ENCODE results near the gene MAP3K15.

The MAP3K15 gene

DNA sequence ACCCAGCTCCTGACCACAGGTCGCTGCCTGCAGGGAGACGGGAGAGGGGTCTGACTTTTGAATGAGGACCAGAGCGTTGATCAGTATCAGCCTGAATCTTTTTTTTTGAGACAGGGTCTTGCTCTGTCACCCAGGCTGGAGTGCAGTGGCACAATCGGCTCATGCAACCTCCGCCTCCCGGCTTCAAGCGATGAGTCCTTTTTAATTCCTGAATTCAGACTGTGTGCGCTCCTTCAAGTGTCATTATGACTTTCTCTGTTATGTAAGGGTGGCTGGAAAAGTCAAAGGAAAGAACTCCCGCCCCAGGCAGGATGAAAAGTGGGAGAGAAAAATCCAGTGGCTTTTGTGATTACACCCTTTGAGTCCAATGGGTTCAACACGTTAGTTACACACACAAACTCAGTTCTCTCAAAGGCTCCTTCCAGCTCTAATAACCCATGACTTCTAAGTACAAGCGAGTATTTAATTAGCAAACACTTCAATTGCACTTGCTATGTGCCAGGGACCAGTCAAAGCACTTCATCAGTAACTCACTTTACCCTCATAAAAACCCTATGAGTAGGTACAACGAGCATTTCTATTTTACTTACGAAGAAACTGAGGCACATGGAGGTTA lies 127.1 kb downstream of the MAP3K15 start:
- DNase-seq: no peak

DNA sequence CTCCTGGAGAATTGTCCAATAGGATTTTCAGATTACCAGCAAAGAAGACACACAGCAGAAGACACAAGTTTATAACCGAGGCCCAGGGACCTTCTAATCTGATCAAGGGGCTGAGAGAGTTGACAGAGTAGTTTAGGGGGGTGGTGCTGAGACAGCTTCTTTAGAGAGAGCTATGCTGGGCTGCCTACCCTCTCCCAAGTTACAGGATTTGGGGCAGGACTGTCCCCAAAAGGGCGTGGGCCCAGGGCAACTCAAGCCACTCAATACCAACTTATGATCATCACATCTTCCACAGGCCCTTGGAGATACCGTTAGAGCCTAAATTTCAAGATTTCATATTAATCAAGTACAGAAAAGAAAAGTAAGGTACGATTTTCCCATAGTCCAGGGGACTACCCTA lies 128.6 kb downstream of the MAP3K15 start:
- no peak for DNase-seq

GRCh38 chrX:19382555-19383145 lies 132.7 kb downstream of the MAP3K15 start:
- DNase-seq: peak; percentile 53

GRCh38 chrX:19381326-19381725 lies 134.0 kb downstream of the MAP3K15 start:
- no peak for DNase-seq

GRCh38 chrX:19377799-19378198 lies 137.5 kb downstream of the MAP3K15 start:
- DNase-seq: no peak

DNA sequence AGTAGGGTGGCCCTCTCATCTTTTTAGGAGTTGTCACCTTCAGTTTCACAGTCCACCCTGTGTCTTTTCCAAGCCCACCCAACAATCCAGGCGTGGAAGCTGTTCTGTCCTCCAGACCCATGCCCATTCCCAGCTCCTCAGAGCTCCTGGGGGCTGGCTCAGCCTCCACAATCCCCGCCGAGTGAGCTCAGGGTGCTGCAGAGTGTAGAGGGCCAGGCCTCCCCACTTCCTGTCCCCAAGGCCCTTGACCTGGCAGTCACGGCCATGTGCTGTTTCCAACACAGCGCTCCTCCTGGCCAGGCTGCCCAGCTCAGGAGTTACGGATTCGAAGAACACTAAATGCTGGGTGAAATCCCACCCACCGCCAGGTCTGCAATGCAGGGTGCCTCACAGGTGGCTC lies 139.8 kb downstream of the MAP3K15 start:
- DNase-seq: no peak

- no peak for DNase-seq
These were observed 141.9 kb downstream of the MAP3K15 start for GRCh38 chrX:19373351-19373891.

GRCh38 chrX:19372547-19373331 lies 142.6 kb downstream of the MAP3K15 start:
- peak; percentile 5 for DNase-seq

DNA sequence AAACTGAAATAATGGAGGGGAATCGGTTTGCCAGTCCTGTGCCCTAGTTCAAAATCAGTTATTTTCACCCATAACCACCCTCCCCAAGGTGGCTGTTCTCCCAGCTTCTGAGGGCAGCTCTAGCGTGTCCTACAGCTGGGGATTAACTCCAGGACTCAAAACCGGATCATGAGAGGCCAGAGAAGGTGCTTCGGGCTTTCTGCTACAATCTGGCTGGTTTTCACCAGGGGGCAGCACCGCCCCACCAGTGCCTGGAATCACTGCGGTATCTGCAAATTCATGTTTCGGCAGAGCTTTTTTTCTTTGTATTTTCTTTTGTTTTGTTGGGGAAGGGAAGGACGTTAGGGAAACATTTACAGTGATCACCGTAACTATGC lies 143.2 kb downstream of the MAP3K15 start:
- peak; percentile 68 for DNase-seq

- no peak for DNase-seq
These were observed 145.2 kb downstream of the MAP3K15 start for GRCh38 chrX:19370061-19370460.

- DNase-seq: no peak
These were observed 146.7 kb downstream of the MAP3K15 start for GRCh38 chrX:19368576-19368975.

DNA sequence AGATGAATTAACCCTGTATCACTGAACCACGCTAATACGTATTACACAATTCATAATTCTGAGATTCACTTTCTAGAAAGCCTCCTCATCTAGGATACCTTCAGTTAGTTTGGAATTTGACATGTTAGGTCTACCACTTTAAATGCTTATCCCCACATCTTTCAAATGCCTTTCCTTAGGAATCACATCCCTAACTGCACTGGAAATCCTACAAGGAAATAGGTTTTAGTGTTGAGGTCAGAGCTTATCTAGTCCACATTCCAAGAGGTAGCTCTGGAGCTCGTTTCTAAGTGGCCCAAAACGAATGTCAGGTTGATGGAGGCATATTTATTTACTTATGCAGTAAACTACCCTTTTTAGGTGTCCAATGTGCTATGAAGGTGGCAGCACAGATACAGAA lies 153.6 kb downstream of the MAP3K15 start:
- DNase-seq: no peak

- DNase-seq: no peak
These were observed 154.4 kb downstream of the MAP3K15 start for GRCh38 chrX:19360903-19361302.

DNA sequence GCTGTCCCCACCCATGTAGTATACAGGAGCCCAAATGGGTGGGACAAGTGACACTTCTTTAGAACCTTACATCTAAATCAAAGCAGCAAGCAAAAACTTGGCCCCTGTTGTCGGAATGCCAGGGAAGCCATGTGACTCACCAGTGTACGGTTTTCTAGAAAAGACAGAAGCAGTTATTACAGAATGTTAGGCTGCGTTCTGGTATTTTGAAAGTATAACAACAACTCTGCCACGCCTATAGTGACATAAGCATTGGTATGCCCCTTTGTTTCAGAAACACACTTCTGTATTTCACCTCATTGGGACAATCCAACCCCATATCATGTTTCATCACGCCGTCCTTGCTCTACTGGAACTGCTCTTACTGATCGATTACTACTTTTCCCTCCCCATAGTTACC lies 156.8 kb downstream of the MAP3K15 start:
- DNase-seq: no peak

GRCh38 chrX:19354625-19355024 lies 160.7 kb downstream of the MAP3K15 start:
- no peak for DNase-seq

GRCh38 chrX:19350941-19351384 lies 164.3 kb downstream of the MAP3K15 start:
- DNase-seq: peak; percentile 7

DNA sequence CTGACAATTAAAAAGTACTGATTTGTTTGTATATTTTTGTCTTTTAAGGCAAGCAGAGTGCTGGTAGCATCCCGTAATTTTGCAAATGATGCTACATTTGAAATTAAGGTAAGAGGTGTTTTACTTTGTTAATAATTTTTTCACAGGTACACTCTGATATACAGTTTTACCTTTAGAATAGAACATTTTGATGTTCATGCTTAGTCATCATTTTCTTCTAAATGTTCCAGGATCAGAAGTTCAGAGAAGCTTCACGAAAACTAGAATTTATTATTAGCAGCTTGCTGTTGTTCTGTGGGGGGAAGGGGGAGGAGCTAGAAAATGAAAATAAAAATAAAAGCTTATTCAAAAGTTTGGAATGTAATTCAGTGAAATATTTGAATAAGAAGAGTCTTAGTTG lies 166.0 kb downstream of the MAP3K15 start:
- no peak for DNase-seq

DNA sequence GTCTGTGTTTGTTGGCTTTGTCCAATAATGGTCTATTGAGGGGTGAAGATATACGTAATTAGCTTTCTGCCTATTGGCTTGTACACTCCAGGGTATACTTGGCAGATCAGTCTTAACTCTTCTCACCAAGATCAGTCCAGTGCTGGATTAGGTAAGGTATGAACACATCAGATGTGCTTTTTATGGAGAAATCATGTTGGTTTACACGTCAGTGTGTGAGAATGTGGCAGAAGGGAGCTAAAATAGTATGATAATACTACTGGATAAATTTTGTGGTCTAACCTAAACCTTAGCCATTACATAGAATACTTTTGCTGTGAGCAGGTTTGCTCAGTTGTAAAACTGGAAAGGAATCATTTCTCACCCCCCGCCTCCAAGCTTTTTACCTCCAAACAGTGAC lies 167.4 kb downstream of the MAP3K15 start:
- DNase-seq: no peak

- DNase-seq: no peak
These were observed 170.6 kb downstream of the MAP3K15 start for GRCh38 chrX:19344661-19345060.

DNA sequence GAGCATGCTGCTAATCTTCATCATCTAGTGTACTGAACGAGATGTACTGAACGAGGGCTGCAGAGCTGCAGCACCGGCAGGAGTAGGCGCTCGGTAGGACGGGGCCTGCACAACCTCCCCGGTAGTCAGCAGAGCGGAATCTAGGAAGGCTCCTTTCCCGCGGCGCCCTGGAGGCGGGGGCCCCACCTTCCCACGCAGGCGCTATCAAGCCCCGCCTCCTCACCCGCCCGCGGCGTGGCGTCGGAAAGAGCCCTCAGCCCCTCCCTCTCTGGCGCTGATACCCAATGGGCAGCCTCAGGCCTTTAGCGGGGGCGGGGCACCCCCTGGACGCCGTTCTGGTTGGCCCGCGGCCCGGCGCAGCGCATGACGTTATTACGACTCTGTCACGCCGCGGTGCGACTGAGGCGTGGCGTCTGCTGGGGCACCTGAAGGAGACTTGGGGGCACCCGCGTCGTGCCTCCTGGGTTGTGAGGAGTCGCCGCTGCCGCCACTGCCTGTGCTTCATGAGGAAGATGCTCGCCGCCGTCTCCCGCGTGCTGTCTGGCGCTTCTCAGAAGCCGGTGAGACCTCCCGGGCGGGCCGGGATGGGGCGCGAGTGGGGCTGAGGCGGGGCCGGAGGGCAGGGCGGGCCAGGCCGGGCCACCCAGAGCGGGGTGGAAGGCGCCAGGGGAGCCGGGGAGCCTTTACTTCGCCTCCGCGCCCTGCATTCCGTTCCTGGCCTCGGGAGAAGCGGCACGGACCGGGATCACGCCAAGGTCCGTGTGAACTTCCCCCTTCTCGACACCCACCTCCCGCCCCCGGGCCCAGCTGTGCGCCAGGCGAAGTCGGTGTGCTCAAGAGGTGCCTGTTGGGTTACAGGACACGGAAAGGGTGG lies 171.5 kb downstream of the MAP3K15 start, which contains the start of gene PDHA1:
Gene PDHA1 (plus strand): TSS at position 393 of the 874 bp plus-strand sequence. CDS start 111 bp downstream, at position 504.
- DNase-seq: peak; percentile 92

- DNase-seq: no peak
These were observed 172.2 kb downstream of the MAP3K15 start for GRCh38 chrX:19343085-19343534.

DNA sequence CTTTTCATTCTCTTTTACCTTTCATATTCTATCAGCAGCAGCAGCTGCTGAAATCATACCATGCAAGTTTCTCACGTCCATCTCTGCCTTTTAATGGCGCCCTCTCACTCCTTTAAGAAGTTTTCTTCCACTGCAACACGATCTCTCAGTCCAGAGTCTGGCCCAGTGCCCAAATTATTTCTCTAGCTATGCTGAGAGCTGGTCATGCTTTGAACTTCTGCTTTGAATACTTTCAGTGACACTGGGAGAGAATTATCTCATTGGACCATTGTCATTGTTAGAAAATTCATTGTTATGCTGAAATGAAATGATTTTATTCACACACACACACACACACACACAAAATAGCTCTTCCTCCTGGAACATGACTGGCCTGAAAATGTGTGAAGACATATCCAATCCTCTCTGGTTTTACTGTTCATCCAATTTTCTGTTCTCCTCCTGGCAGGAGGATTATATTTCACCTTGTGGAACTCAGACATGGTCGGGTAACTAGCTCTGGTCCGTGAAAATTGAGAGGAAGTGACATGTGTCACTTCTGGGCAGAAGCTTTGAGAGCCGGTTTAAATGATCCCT lies 172.9 kb downstream of the MAP3K15 start:
- DNase-seq: no peak
